EL (cell line): Measurements from ENCODE around the gene STAMBPL1.
A peak's percentile ranks its signal among the peaks of the same experiment; 100 is the strongest.

Source experiments
- DNase-seq: peaks from one replicate; pipeline ENCODE4 v3.0.0-alpha.2; 2016

The STAMBPL1 gene

GRCh38 chr10:88896372-88896993, 16.4 kb downstream of the STAMBPL1 start:
- DNase-seq = no peak

GRCh38 chr10:88896994-88897853, 17.2 kb downstream of the STAMBPL1 start:
- peak; percentile 51 for DNase-seq

GRCh38 chr10:88898727-88899126, 18.7 kb downstream of the STAMBPL1 start:
- DNase-seq = no peak

DNA sequence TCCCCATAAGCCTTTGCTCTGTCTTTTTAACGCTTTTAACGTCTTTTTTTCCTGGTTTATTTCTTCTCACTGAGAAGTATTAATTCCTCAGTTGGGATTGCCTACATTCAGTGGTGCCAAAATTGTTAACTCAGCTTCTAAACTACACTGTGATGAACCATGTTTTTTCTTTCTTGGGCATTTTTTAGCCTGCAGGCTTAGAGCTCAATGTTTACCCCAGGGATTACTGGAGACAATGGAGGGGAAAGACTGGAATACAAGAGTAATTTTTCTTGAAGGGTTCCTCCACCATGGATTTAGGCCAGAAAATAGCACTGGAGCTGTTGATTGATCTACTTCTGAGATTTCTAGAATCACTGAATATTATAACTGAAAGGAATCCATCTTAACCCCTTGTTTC, 19.8 kb downstream of the STAMBPL1 start:
- no peak for DNase-seq

- DNase-seq = peak; percentile 29
Measured at GRCh38 chr10:88901206-88901983, 21.4 kb downstream of the STAMBPL1 start.

DNA sequence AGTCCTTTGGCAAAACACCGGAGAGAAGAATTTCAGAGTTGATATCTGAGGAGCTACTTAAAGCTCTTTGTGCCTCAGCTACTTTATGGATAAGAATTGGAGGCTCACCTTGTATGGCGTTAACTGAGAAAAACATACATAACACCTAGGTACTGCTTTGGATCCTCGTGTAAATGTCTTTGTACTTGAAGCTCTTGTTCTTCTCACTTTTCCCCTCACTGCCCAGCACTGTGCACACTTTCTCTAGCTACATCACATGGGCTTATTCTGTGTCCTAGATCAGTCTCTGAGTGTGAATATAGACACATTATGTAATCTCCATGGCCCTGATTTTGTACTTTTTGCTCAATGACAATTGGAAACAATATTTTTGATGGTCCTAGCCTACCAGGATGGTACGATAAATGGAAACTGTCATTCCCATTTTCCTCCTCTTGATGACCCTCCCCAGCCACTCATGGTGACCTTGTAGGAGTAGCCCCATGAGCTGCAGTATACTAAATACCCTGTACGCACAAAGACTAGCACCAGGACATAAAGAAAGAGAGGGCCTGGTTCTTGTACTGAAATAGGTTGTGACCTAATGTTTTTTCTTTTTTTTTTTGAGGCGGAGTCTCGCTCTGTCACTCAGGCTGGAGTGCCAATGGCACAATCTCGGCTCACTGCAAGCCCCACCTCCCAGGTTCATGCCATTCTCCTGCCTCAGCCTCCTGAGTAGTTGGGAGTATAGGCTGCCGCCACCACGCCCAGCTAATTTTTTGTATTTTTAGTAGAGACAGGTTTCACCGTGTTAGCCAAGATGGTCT, 22.1 kb downstream of the STAMBPL1 start:
- DNase-seq = no peak

- no peak for DNase-seq
Measured at GRCh38 chr10:88903715-88904114, 23.7 kb downstream of the STAMBPL1 start.

DNA sequence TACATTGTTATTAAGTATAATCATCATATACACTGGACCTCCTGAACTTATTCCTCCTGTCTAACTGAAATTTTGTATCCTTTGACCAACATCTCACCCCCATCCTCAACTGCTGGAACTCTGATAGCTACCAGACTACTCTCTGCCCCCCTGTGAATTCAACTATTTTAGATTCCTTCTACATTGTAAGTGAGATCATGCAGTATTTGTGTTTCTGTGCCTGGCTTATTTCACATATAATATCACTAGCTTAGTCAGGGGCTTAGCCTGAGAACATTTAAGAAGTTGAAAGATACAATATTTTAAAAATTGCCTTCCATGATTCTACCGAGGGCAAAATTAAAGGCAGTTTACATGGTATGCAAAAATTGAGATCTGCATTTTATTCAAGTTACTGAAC, 26.9 kb downstream of the STAMBPL1 start:
- DNase-seq = no peak

DNA sequence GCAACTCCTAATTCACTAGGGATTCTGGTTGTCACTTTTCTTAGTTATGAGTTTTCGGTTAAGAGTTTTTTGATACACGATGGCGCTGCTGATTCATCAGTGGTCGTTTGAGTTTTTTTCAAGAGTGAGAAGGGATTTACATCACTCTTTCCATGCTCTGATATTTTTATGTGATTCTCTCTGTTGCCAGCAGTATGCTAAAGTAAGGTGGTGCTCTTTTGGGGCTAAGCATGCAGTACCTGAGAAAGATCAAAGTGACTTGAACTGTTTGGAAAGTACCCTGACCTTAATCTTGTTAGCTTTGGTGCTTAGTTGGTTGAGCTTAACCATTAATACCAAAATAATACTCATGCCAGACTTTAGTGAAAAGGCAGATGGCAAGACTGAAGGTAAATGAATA, 28.1 kb downstream of the STAMBPL1 start:
- DNase-seq = no peak

DNA sequence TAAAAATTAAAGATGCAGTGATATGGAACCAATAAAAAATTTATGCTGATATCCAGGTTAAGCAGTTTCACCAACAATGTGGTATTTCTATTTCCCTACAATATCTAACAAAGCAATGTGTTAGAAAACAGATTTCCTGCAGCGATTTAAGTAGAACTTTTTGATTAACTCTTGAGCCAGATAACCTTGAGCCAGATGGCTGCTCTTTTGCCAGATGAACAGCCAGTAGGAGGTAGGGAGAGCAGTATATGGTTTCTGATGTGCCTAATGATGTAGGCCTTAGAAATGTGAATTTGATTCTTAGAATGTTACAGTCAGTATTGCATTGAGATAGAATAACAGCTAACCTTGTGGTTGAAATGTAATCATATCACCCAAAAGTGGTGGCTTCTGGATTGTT, 31.1 kb downstream of the STAMBPL1 start:
- DNase-seq = no peak

DNA sequence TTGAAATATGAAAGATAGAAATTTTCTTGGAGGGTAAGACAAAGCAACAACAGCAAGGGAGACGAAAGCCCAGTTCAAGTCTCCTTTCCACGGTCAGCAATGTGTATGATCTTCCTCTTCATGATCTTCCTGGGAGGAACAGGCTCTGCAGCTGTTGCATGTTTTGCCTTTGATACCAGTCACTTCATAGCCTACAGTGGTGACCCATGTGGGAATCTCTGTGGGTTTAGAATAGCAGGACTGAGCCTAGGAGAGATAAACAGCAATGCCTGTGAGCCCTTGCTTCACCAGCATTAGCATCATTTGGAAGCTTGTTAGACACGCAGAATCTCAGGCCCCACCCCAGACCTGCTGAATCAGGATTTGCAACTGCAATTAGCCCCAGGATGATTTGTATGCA, 31.8 kb downstream of the STAMBPL1 start:
- DNase-seq = no peak

- no peak for DNase-seq
Measured at GRCh38 chr10:88913127-88913526, 33.1 kb downstream of the STAMBPL1 start.

- no peak for DNase-seq
Measured at GRCh38 chr10:88913788-88914187, 33.7 kb downstream of the STAMBPL1 start.

GRCh38 chr10:88915781-88916180, 35.7 kb downstream of the STAMBPL1 start:
- peak; percentile 66 for DNase-seq

- DNase-seq = no peak
Measured at GRCh38 chr10:88916231-88916630, 36.2 kb downstream of the STAMBPL1 start.

DNA sequence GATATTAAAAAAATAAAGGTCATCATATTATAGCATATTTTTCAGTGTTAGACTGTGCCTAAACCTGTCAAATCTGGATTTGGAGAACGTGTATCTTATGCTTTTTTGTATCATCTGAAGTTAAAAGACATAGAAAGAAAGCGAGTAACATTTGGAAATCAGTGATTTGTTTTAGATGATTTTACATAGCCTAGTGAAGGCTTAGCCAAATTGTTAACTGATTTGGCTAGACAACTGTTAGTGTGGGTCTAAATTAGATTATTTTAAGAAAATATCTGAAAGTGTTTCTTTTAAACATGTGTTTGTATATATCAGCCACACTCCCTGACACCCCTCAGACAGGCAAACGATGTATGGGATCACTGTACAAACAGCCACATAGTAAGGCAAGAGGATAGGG, 36.9 kb downstream of the STAMBPL1 start:
- no peak for DNase-seq

- peak; percentile 20 for DNase-seq
Measured at GRCh38 chr10:88918191-88918905, 38.3 kb downstream of the STAMBPL1 start.

DNA sequence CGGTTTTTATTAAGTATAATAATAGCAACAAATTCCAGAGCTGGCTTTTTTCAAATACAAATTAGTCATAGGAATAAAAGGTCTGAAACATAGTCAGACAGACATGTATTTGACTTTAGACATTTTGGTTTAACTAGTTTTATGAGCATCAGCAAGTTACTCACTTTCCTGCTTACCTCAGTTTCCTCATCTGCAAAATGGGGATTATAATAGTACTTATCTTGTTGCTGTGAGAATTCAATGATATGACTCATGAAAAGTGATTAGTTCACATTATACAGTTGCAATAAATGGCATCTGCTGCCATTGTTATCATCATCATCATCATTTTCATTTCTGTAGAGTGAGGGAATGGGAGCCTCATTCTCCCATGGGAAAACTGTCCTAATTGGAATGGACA, 39.0 kb downstream of the STAMBPL1 start:
- peak; percentile 11 for DNase-seq

DNA sequence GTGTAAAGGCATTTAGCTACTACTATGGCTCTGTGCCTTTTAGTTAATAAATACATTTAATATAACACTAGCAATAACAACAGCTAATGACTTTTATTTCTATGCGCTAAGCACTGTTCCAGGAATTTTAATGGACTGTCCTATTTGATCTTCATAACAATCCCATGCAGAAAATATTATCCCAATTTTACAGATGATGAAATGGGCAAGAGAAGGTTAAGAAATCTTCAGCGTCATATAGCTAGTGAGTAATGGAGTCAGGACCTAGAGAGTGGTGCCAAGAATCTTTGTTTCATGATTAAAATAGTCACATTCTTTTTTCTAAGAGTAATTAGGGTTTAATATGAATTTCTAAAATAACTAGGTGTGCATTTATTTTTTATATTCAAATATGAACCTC, 40.2 kb downstream of the STAMBPL1 start:
- DNase-seq = peak; percentile 29

GRCh38 chr10:88920986-88921593, 41.0 kb downstream of the STAMBPL1 start:
- DNase-seq = no peak

- DNase-seq = no peak
Measured at GRCh38 chr10:88922041-88922440, 42.0 kb downstream of the STAMBPL1 start.

DNA sequence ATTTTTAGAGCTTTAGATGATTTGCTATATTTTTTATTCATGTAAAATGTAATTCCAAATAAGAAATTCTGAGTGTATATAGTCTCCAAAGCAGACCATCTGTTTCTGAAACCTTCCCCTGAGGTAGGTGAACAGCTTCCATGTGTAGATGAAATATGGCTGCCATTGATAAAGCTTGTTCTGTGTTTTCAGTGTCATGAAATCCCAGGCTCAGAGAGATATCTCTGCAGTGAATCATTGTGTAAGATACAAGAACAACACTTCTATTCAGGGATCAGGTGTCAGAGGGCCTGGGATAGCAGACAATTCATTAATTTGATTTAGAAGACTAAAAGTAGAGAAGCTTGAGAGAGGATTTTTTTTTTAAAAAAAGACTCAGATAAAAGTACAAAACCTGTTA, 43.5 kb downstream of the STAMBPL1 start:
- no peak for DNase-seq
